Stimulated activated CD8-positive, alpha-beta memory T cell treated with anti-CD3 and anti-CD28 coated beads, Interleukin-12 subunit alpha, Interleukin-12 subunit beta, amount 100 ng/mL, for 4 hours (primary cell): ENCODE measurements around the gene HOXA3.

ENCODE experiments used
- DNase-seq: peaks from one replicate; pipeline ENCODE4 v3.0.0-alpha.2; 2020; ENCODE audit warnings: low read depth

HOXA3 gene

DNA sequence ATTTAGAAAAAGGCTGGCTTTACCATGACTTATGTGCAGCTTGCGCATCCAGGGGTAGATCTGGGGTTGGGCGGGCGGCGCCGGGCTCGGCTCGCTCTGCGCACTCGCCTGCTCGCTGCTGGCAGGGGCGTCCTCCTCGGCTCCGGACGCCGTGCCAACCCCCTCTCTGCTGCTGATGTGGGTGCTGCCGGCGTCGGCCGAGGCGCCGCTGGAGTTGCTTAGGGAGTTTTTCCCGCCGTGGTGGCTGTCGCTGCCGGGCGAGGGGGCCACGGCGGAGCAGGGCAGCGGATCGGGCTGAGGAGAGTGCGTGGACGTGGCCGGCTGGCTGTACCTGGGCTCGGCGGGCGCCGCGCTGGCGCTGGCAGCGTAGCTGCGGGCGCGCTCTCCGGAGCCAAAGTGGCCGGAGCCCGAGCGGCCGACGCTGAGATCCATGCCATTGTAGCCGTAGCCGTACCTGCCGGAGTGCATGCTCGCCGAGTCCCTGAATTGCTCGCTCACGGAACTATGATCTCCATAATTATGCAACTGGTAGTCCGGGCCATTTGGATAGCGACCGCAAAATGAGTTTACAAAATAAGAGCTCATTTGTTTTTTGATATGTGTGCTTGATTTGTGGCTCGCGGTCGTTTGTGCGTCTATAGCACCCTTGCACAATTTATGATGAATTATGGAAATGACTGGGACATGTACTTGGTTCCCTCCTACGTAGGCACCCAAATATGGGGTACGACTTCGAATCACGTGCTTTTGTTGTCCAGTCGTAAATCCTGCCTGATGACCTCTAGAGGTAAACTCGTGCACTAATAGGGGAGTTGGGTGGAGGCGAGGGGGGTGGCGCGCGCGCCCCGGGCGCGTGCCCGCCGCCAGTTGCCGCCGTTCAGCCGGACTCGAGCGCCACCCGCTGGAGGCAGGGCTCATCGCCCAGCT, 9.1 kb downstream of the HOXA3 start, which contains the start of gene HOXA5:
Gene HOXA5 (minus strand): TSS at position 659 of the 927 bp plus-strand sequence. CDS start 74 bp downstream, at position 585.
- no peak for DNase-seq

DNA sequence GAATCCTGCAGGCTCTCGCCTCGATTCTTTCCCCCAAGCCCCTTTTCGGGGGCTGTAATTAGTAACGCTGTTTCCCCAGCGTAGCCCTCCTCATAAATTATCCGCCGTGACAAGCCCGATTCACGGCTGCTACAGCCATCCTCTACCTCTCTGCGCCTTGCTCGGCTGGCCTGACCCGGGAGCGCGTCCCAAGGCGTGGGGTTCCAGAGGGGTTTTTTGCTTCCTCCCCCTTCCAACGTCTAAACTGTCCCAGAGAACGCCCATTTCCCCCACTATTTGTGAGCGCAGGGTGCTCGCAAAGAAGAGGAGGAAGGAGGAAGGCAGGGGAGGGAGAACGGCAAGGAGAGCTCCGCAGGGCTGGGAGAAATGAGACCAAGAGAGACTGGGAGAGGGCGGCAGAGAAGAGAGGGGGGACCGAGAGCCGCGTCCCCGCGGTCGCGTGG, 9.8 kb downstream of the HOXA3 start:
- no peak for DNase-seq

DNA sequence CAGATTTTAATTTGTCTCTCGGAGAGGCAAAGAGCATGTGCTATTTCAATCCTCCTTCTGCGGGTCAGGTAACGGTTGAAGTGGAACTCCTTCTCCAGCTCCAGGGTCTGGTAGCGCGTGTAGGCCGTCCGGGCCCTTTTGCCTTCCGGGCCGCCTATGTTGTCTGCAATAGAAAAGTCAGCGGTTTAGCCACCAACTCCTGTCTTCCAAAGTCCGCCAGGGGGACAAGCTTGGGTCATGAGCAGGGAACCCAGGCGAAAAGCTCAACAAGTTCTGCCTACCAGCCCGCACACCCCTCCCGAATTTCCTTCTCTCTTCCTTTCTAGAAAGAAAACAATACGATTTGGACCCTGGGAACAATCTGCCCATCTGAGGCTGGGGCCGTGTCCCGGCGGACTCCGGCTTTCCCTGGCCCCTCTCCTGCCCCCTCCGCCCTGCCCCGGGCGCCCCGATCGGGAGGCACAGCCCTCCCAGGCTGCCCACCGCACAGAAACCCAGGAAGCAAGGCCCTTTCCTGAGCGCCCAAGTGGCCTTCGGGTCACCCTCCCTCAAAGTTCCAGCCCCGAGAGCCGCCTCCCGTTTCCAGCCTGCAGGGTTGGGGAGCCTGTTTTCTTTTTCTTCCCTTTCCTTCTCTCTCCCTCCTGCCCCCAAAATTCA, 10.3 kb downstream of the HOXA3 start:
- no peak for DNase-seq

DNA sequence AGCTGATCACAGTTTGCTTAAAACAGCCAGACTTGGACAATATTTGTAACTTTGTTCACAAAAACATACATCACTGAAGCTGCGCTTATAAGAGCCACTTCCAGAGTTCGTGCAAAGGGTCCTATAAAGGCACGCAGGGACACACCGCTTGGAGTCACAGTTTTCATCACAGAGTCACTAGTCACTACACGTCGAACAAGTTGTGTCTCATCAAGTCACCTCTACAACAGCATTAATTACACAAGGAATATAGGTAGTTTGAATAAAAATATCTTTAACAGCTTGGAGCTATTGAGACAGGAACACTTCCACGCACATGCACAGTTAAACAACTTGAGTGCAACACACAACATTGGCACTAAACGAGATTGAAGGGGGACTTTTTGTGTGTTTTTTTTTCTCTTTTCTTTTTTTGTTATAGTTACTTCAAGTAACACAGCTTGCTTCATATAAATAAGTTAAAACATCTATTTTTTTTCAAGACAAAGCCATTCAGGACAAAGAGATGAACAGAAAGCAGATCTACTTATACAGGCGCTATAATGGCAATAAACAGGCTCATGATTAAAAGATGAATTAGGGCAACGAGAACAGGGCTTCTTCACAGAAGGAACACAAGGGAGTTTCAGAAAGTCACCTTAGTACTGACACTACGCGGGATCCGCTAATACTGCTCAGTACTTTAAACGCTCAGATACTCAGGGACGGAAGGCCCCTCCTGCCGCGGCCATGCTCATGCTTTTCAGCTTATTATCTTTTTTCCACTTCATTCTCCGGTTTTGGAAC, 11.1 kb downstream of the HOXA3 start:
- DNase-seq: no peak

DNA sequence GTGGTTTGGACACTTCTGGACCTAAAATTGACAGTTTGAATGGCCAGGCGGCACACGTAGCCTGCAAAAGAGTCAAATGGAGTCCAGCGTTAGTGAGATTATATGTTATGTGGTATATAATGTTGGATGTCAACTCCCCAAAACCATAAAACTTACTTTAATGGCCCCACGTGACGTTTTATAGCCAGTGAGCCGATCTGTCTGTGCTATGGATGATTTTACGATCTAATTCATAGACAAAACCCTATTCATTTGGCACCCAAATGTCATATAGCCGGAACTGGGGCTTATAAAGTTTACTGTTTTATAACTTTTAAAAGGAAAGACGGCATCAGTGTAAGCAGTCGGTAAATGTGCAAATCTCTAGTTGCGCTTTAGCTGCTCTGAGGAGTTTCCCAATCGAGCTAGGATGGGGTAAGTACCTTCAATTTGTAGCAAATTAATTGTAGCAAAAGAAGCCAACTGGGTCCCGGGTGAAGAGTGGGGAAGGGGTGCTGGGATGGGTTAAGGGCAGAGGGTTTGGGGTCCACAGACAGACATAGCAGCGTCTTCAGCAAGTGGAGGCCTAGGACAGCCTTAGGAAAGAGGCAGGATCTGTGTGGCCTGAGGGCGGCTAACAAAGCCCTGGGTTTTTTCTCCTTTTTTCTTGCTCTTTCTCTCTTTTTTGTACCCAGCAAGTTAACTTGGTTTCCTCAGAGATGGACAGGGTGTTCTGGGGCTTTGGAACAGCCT, 12.1 kb downstream of the HOXA3 start:
- DNase-seq: no peak

DNA sequence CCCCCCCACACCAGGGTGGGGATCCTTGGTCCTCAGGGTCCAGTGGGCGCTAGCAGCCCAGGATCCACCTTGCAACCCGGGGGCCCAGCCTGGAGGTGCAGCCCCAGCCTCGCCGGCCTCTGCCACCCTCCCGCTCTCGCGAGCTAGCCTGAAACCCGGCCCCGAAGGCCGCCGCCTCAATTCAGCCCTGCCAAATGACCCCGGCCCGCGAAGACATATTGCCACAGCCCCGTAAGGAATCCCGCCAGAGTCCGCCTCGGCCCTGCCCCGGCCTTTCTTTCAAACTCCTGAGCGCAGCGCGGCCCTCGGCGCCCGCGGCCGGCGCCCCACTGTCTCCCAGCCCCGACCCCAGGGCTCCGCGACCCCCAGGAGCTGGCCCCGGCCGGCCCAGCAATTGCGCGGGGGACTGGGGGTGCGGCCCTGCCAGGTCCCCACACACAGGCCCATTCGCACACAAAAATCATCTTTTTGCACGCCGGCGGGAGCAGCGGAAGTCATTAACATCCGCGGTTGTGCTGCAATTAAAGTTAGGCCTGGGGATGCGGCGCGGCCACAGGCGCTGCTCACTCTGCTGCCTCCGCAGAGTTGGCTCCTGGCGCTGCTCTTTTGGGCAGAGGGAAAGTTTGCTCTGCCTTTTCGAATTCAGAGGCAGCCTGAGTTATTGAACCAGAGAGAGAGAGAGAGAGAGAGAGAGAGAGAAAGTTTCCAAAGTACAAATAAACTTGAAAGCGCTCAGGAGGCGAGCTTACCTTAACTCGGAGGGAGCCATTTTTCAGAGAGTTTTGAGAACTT, 12.9 kb downstream of the HOXA3 start:
- no peak for DNase-seq

DNA sequence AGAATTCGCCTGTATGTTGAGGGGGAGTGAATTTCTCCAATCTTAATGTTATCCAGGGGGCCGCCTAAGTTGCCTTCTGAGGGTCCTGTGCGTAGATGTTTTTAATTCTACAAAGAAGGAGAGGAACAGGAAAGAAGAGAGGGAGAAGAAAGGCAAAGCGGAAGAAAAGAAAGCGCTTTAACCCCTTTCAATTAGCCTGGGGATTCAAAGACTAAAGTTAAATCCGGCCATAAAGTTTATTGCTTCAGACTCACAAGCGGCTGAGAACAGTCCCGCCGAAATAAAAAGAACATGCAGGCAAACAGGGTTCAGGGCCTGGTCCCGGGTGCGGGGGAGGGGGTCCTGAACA, 13.4 kb downstream of the HOXA3 start:
- DNase-seq: no peak

DNA sequence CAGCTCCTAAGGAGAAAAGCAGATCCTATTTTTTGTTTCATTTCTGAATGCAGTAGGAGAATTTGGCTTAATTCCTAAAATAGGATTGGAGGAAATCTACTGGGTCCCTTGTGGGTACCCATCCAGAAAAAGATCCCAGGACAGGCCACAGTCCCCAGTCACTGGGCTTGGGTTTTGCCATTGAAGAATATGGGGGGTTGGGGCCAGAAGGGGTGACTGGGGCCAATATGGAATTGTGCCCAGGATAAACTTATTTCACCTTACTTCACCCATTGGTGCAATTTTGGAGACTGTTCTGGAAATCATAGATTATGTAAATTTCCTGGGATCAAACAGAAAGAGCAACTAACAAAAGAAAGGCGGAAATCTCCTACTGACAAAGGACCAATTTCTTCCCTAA, 13.9 kb downstream of the HOXA3 start:
- DNase-seq: no peak

DNA sequence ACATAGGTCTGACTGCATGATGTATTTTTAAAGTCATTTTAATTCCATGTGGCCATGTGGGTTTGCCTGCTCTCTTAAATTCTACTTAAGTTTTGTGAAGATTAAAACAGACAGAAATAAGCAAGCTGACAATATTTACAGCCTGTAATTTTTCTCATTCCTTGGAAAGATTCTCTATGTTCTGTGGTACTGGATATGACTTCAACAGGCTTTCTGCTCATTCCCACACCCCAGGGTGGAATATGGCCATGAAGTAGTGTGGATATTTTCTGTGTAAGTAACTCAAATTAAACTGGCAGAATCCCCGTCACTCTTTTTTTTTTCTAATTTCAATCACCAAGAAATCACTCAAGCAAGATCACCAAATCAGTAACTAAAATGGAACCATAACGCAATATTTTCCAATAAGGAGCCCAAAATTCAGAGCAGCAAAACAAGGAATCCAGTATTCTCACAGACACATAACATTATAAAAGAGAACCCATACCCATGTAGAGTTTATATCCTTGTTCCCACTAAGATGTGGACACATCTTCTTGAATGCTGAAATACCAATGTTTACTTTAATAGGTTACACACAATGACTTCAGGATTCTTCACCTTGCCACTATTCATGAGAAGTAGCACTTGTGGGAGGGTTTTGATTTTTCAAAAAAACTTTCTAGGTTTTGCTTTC, 14.6 kb downstream of the HOXA3 start:
- DNase-seq: no peak

DNA sequence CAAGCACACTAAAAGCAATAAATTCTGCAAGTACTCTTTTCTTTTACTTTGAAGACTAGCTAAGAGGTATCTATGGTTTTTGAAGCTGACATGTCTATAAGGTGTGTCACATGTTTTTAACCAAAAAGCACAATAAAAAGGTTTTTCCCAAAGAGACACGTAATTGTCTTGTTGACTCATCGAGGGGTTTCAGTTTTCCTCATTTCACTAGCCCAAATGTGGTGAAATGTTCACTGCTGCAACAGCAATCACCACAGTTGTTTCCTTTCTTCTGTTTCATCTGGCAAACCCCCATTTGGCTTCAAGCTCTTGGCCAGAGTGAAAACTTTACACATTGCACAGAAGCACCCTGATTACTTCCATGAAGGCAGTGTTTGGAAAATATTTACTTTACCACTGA, 18.0 kb downstream of the HOXA3 start:
- no peak for DNase-seq

DNA sequence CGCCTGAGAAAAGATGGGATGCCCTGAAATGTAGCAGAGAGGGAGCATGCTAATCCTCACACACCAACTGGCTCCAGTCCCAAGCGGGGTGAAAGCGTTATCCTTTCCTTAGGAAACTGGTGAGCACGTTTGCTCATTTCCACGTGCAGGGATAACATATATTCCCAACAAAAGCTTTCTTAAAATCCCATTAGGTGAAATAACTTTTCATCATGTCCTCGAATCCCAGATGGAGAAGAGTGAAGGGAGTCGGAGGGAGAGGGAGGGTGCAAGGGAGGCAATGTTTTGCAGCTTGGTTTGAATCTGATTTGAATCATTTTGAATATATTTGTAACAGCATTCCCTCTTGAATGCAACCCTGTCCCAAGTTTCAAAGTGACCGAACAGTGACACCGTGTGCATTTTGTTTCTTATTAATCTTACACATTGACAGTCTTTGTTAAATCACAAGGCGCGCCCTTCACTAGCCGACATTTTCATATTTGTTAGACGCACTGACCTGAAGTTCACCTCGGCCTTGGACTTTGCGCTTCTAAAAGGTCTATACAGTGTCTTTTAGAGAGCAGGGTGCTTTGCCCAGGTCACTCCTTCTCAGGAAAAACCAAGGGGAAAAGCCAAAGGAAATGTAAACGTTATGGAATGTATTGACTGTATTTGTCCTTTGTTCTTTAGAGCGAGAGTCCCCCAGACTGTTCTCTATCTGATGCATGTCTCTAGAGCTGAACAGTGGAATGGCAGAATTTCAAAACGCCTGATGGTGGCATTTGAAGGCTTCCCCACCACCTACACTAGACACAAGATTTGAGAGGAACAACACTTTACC, 18.8 kb downstream of the HOXA3 start:
- no peak for DNase-seq

DNA sequence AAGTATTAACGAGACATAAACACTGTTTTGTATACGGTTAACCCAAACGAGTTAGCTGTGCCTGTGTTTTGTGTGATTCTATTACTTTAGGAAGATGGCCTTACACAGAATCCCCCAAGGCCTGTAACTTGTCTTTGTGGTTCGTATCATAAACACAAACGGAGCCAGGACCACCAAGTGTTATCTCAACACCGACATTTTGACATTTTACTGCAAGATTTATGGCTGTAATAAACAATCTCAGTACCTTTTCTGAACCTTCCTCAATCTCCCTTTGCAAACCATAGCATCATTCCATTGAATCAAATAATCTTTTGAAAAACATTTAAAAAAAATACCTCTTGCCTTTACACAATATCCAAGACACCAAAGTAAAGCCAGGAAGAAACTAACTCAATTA, 19.4 kb downstream of the HOXA3 start:
- DNase-seq: no peak

DNA sequence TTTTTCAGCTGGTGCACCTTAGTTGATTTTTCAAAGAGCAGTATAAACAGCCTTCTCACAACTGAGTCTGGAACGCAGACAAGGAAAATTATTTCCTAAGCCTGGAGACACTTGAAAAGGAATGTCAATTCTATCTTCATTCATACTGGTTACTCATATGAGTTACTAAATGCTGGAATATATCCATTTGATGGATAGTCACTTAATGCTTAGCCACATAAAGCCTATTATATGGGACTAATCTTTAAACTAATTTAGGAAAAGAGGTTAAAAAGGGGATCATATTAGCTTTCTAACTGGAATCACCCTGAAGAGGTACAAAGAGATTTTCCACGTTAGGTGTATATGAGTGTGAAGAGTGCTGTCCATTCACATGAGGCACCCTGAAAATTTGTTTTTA, 20.2 kb downstream of the HOXA3 start:
- no peak for DNase-seq

DNA sequence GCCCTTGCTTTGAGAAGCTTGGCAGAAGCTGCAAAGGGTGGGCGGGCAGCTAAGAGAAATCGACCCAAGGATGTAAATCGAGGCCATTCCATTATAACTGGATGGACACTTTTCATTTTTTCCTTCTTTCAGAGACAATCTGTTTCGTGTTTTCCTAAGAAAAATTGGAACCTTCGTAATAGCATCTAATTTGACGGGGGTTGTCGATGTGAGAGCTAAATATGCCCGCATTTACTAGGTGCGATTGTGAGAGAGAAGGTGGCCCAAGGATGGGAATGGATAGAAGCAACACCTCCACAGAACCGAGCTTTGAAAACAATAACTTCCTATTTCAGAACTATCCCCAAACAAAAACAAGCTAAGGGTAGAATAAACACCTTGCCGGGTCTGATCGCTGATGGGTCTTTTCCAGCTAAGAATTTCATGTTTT, 21.0 kb downstream of the HOXA3 start:
- no peak for DNase-seq

DNA sequence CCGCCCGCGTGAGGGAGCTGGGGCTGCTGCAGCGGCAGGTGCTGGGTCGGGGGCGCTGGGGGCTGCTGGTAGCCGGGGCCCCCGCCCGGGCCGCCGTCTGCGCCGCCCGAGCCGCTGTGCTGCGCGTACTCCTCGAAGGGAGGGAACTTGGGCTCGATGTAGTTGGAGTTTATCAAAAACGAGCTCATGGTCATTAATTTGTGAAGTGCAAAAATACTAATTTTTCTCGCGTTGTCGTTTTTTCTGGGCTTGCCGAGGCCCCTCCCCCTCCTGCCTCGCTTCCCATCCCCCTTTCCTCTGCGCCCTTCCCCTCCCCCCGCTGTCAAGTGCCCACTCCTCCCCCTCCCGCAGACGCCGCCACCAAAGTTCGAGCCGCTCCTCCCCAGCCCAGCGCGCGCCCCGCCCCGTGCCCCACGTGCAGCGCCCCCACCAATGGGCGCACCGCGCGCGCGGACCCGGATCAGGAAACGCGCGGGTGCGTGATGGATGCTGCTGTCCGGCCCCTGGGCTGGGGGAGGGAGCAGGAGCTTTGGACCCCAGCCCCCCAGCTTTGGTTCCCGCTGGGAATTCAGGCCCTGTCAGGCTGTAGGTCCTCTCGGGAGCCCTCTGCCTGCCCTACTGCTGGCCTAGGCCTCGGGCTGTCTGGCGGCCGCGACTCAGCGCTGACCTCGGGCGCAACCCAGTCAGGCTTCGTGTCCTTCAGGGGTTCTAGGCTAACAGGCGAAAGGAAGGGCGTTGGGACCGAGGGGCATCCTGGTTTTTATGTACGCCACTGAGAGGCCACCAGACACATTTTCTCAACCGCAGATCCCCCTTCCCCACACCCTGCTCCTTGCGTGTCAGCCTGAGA, 21.6 kb downstream of the HOXA3 start, which contains the start of gene HOXA4:
Gene HOXA4 (minus strand): TSS at position 218 of the 850 bp plus-strand sequence. CDS start 24 bp downstream, at position 194.
- peak; percentile 61 for DNase-seq

DNA sequence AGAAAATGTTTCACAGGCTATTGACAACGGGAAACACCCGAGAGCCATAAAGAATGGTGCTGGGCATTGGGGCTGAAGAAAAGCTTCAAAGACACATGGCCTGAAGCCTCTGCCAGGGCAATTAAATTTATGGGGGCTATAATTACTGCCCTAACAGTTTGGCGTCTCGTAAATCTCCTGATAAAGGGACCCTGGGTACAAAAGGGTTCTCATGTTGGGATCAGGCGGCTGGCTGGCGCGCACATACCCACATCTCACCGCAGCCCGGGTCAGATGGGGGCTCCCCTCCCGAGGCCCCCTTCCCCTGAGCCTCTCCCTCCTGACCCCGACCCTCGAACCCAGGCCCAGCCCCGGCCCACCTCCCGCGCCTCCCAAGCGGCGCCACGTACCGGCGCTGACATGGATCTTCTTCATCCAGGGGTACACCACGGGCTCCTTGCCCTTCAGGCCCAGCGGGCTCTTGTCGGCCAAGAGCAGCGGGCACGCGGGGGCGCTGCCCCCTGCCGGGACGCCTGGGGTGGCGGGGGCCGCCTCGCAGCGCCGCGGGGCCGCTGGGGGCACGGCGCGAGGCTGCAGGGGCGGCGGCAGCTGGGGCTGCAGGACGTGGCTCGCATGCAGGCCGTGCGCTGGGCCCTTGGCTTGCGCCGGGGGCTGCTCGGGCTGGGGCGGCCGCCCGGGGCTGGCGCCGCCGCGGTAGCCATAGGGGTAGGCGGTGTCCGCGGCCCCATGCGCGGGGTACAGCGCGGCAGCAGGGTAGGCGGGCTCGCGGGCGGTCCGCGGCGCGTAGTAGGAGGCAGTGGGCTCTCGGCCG, 22.4 kb downstream of the HOXA3 start:
- DNase-seq: no peak
